Neuron (in vitro differentiated cells): ENCODE results near the gene WDR72.
"Not testable (repeated sequence)": the region's sequence is repeated elsewhere in the genome, so short reads cannot be mapped to it uniquely, and the experiment has no call there.

Source experiments
- H2AFZ ChIP-seq: one replicate; pipeline ENCODE4 v1.6.1; 2013; ENCODE audit warnings: low read depth, mild to moderate bottlenecking, inconsistent platforms, low read length, moderate library complexity
- H3K27me3 ChIP-seq: one replicate; pipeline ENCODE4 v1.6.1; 2013; ENCODE audit warnings: low read length; ENCODE audit not compliant: insufficient read depth
- H3K36me3 ChIP-seq: one replicate; pipeline ENCODE4 v1.6.1; 2013; ENCODE audit warnings: low read length; ENCODE audit not compliant: insufficient read depth
- H3K4me1 ChIP-seq: one replicate; pipeline ENCODE4 v1.6.1; 2013; ENCODE audit warnings: low read length; ENCODE audit not compliant: insufficient read depth
- H3K4me3 ChIP-seq: 2 replicates; pipeline ENCODE4 v1.5.1; 2013; ENCODE audit warnings: mild to moderate bottlenecking, low read length, moderate library complexity
- H3K9me3 ChIP-seq: one replicate; pipeline ENCODE4 v1.6.1; 2013; ENCODE audit warnings: low read length

Gene WDR72

DNA sequence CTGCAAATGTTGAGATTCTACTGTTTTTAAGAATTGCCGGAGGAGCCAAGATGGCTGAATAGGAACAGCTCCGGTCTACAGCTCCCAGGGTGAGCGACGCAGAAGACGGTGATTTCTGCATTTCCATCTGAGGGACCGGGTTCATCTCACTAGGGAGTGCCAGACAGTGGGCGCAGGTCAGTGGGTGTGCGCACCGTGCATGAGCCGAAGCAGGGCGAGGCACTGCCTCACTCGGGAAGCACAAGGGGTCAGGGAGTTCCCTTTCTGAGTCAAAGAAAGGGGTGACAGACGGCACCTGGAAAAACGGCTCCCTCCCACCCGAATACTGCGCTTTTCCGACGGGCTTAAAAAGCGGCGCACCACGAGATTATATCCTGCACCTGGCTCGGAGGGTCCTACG is 75.3 kb downstream of the WDR72 start:
- not testable (repeated sequence) for H2AFZ ChIP-seq, H3K27me3 ChIP-seq, H3K4me3 ChIP-seq, H3K4me1 ChIP-seq, H3K36me3 ChIP-seq, H3K9me3 ChIP-seq

DNA sequence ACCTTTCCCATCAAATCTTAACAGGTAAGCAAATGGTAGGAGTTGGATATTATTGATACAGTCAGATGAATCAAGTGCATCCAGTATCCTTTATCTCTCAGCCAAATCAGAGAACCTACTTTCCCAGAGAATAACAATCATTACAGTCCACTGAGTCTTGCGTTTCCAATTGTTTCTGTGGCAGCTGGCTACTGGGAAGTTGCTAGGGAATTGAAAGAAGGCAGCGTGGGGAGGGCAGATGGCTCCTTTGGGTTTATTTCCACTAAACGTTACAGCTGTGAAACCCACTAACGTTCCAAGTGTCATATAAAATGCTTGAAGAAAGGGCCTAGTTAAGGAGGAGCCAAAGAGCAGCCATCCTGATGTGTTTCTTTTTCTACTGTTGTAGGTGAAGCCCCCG is 78.4 kb downstream of the WDR72 start:
- H3K4me3 ChIP-seq: no peak overlapping the region

DNA sequence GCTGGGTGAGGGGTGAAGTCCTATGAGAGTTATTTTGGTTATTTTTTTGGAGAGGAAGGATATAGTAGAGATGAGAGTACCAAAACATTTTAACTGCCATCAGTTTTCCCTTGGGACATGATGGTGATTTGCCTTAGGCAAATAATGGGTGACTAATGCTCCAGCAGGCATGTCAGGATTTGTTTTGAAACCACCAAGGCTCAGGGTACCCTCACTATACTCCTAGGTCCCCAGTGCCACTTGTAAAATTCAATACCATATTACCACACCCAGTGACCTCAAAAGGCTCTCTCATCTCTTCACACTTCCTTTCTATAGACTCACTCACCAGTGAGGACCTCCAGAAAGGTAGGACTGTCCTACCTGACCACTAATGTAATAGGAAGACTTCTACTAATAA is 83.6 kb downstream of the WDR72 start:
- H3K4me1 ChIP-seq: peaks cover 3% of the 10 kb centered on the region
- no peaks in the 10 kb centered on the region for H3K36me3 ChIP-seq
- H3K4me3 ChIP-seq: no peak overlapping the region
- H3K9me3 ChIP-seq: no peaks in the 10 kb centered on the region
- H3K27me3 ChIP-seq: no peaks in the 10 kb centered on the region
- H2AFZ ChIP-seq: no peak overlapping the region

More for the DNA sequence above, 78.4 kb downstream of the WDR72 start:
- no peak overlapping the region for H2AFZ ChIP-seq
- H3K36me3 ChIP-seq: no peaks in the 10 kb centered on the region
- no peaks in the 10 kb centered on the region for H3K9me3 ChIP-seq
- H3K27me3 ChIP-seq: no peaks in the 10 kb centered on the region
- peaks cover 8% of the 10 kb centered on the region for H3K4me1 ChIP-seq

DNA sequence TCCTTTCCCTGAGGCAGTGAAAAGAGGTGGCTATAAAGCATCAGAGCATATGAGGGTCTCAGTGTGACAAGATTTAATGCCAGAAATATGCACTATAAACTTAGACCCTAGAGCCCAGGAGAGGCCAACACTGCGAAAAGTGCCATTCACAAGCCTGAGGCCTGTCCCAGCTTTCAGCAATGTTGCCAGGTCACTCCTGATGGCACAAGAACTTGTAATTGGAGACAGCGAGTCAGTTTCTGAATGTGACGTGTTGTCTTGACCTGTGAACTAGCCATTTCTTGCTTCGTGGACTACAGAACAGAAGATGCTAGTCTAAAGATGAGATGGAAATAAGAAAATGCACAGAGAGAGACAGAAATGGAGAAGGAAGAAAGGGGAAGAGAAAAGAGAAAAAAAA is 87.9 kb downstream of the WDR72 start:
- Histone ChIP-seq H2AFZ (no peak overlapping the region), H3K4me1 (no peaks in the 10 kb centered on the region), H3K36me3 (no peaks in the 10 kb centered on the region), H3K4me3 (no peak overlapping the region), H3K27me3 (no peaks in the 10 kb centered on the region), H3K9me3 (no peaks in the 10 kb centered on the region)

DNA sequence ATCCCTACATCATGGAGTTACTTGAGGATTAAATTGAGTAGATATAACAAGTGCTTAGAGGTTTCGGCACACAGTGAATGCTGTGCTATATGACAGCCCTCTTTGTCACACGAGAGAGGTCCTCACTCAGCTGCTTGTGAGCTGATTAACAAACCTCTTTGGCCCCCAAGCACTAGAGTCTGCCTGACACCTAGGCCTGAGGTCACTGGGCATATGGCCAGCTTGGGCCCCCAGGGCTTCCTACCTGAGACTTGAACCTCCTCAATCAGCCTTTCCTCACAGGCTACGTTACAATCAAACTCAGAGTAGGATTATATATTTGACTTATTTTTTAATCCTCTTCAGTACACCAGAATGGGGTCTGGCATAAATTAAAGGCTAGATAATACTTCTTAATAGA is 88.8 kb downstream of the WDR72 start:
- H3K4me1 ChIP-seq: no peaks in the 10 kb centered on the region
- no peaks in the 10 kb centered on the region for H3K27me3 ChIP-seq
- no peak overlapping the region for H3K4me3 ChIP-seq
- H3K9me3 ChIP-seq: no peaks in the 10 kb centered on the region
- no peak overlapping the region for H2AFZ ChIP-seq
- H3K36me3 ChIP-seq: no peaks in the 10 kb centered on the region

DNA sequence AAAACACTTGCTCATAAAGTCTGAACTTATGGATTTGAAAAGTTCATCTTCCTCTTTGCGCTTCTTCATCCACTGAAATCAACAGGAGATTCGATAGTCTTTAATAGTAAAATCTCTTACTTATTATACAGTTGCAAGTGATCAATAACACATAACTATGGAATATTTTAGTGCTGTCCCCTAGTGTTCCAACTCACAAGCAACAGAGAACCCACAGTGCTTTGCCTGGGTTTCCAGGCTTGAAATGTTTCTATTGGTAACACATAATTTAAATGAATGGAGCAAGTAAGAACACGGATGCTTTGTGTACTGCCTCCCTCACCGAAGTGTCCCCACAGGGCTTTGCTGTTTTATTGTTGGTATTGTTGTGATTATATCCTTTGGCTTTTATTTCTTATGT is 93.5 kb downstream of the WDR72 start:
- H3K9me3 ChIP-seq: no peaks in the 10 kb centered on the region
- H2AFZ ChIP-seq: no peak overlapping the region
- no peak overlapping the region for H3K4me3 ChIP-seq

DNA sequence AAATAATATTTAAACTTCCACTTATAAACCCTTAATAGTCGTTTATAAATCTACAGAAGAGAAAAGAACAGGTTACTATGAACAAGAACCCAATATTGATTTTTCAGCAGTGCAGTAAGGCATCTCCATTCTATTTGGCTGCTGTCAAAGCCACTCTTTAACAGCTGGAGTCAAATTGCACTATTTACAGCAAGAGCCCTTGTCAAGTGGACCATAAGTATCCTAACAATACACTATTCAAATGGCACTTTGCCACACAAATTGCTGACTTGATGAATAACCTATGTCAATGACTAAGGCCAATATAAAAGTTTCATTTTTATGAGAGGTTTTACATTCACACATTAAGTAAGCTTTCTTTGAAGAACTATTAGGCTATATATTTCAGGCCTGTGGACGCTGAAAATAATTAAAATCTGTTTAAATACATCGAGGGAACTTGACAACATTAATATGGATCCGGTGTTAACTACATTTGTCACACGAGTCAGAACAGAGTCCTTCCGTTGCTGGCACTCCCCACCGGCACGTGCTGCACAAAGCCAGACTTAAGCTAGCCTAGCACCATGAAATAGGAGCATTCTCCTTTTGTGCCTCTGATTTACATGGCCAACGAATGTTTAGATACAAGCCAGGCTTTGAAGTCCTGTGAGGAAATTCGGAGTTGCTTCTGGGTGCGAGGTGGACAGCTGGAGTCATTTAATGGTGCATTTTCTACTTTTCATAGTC is 100.5 kb downstream of the WDR72 start:
- Histone ChIP-seq H3K4me3 (no peak overlapping the region), H3K4me1 (peaks cover 19% of the 10 kb centered on the region), H2AFZ (no peak overlapping the region), H3K27me3 (peaks cover 4% of the 10 kb centered on the region), H3K36me3 (no peaks in the 10 kb centered on the region), H3K9me3 (no peaks in the 10 kb centered on the region)

More for the DNA sequence above, 93.5 kb downstream of the WDR72 start:
- Histone ChIP-seq H3K27me3 (peaks cover under 1% of the 10 kb centered on the region), H3K36me3 (no peaks in the 10 kb centered on the region), H3K4me1 (no peaks in the 10 kb centered on the region)

DNA sequence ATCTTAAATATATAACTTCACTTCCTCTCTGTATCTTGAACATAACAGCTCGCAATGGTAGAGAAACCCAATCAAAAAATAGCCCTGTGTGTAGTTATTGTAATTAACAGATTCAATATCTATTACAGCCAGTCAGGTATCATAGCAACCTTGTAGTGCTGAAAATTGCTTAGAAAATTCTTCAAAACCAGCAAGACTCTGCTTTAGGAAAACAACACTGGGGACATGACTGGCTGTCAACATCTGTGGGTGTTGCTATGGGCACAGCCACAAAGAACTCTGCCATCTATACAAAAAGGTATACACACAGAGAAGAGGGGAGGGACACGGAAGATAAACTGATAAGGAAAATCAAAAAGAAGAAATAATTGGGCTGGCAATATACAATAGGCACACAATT is 101.2 kb downstream of the WDR72 start:
- Histone ChIP-seq H3K4me3 (no peak overlapping the region), H2AFZ (no peak overlapping the region), H3K27me3 (peaks cover 4% of the 10 kb centered on the region)

DNA sequence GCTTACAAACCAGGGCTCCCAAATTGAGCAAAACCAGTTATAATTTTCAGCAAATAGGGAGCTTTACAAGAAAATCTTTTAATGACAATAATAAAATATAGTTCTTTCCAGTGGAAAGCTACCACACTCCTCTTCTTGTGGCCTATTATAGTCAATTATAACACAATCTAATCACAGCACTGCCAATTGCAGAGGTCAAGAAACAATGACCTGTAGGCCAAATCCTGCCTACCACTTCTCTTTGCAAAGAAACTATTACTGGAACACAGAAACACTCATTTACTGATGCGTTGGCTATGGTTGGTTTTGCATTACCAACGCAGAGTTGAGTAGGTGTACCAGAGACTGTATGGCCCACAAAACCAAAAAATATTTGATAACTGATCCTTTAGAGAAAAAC is 110.5 kb downstream of the WDR72 start:
- Histone ChIP-seq H3K36me3 (no peaks in the 10 kb centered on the region), H3K9me3 (no peaks in the 10 kb centered on the region), H3K4me3 (no peak overlapping the region), H3K4me1 (no peaks in the 10 kb centered on the region), H2AFZ (no peak overlapping the region), H3K27me3 (no peaks in the 10 kb centered on the region)

More for the DNA sequence above, 101.2 kb downstream of the WDR72 start:
- H3K4me1 ChIP-seq: peaks cover 19% of the 10 kb centered on the region
- no peaks in the 10 kb centered on the region for H3K36me3 ChIP-seq
- H3K9me3 ChIP-seq: no peaks in the 10 kb centered on the region

DNA sequence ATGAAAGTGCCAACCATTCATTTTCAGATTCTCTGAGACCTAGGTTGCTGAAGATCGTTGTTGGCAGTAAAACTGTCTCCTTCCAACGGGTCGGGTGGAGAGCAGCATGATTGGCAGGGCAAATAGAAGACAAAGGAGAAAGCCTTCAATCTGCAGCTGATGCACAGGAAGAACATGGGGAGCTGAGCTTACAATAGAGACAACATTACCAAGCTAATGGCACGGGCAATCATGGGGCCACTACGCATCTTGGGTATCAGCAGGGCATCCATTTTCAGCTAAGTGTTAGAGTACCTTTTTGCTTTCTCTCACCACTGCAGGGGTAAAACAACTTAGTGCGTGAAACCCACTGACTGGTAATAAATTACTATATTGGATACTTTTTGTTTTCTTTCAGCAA is 114.8 kb downstream of the WDR72 start:
- H3K4me3 ChIP-seq: no peak overlapping the region
- H3K9me3 ChIP-seq: no peaks in the 10 kb centered on the region
- H2AFZ ChIP-seq: no peak overlapping the region
- no peaks in the 10 kb centered on the region for H3K27me3 ChIP-seq
- no peaks in the 10 kb centered on the region for H3K4me1 ChIP-seq
- no peaks in the 10 kb centered on the region for H3K36me3 ChIP-seq

DNA sequence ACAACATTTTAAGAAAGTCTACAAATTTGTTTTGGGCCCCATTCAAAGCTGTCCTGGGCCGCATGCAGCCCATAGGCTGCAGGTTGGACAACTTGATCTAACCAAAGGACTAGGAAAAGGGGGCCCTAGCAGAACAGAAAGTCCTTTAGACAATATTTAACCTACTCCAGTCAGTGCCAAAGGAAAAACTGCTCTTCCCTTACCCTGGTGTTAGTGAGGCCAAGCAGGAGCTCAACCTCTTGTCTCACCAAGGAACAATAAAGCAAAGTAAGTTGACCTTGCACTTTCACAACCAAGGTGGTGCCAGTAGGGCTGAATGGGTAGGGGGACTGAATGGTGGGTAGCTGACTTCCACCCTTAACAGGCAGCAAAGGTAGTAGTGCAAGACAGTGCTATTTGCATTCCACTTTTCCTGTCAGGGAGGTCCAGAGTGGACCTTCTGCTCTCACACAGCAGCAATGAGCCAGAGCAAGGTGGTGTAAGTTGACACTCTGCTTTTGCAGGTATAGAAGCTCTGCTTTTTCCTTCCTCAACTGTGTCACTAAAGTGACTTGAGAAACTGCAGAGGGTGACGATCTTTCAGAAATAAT is 124.9 kb downstream of the WDR72 start:
- Histone ChIP-seq H3K27me3 (no peaks in the 10 kb centered on the region), H3K9me3 (peaks cover 13% of the 10 kb centered on the region), H2AFZ (no peak overlapping the region), H3K36me3 (no peaks in the 10 kb centered on the region), H3K4me1 (no peaks in the 10 kb centered on the region), H3K4me3 (no peak overlapping the region)

DNA sequence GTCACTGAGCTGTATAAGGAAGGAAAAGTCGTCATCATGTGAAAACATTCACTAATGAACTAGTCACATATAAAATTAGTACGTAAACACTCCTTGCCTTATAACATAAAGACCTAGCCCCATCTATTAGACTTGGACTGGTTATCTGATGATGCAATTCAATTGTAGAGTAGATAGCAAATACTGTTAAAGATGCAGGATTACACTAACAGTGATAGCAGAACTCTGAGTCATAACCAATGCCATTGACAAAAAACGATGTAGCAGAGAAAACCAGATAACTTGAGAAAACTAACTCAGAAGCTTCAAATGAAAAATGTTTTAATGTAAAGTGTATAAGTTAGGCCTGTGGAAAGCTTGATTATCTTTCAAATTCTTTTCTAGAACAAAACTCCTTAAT is 132.2 kb downstream of the WDR72 start:
- no peaks in the 10 kb centered on the region for H3K36me3 ChIP-seq
- no peak overlapping the region for H3K4me3 ChIP-seq
- H3K27me3 ChIP-seq: no peaks in the 10 kb centered on the region
- no peak overlapping the region for H2AFZ ChIP-seq
- H3K4me1 ChIP-seq: peaks cover 18% of the 10 kb centered on the region
- H3K9me3 ChIP-seq: peaks cover 3% of the 10 kb centered on the region

DNA sequence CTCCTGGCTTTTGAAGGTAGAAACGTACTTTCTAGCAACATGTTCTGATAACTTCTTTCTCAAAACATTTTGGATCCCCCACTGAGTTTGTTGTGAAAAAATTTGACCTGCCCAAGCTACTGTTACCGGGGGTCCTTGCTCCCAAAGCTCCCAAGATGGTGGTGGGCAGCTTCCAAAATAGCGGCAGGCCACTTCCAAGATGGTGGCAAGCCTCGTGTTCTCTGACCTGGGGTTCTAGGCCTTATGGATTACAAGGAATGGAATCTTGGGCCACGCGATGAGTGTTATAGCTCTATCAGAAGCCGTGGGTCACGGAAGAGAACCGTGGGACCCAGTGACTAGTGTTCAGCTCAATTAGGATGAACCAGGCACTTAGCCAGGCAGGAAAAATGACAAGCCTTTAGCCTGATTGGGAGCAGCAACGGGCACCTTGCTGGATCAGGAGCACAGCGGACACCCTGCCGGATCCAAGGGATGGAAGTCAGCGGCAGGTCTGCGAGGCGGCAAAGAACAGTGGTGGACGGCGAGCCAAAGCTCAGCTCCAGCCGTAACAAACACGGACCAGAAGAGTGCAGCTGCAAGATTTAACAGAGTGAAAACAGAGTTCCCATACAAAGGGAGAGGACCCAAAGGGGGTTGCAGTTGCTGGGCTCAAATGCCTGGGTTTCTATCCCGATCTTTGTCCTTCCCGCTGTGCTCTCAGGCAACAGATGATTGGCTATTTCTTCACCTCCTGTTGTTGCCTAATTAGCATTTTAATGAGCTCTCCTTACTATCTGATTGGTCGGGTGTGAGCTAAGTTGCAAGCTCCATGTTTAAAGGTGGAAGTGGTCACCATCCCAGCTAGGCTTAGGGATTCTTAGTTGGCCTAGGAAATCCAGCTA is 133.3 kb downstream of the WDR72 start:
- Histone ChIP-seq H3K4me3 (no peak overlapping the region), H3K27me3 (no peaks in the 10 kb centered on the region), H2AFZ (no peak overlapping the region), H3K36me3 (no peaks in the 10 kb centered on the region), H3K9me3 (no peaks in the 10 kb centered on the region), H3K4me1 (peaks cover 18% of the 10 kb centered on the region)
